Activated T-cell treated with anti-CD3 and anti-CD28 coated beads, Interleukin-2, amount 50 U/mL, for 72 hours (primary cell): Measurements from ENCODE around the gene PSMD14. TPM values are rescaled to one million over a fixed set of nuclear protein-coding genes. Genes with fewer than 3 reads are reported as not detected.

Experiments used
- ATAC-seq, 2 donors: fragments of 150-1000 bp; cut with Tn5 transposase; replicated peaks in 1 of 2; 2 replicates each; pipeline ENCODE4 v1.10.0; 2021; ENCODE audit warnings: moderate library complexity in 2 of 2, mild to moderate bottlenecking in 1 of 2
- DNase-seq, 2 donors: peaks; one replicate each; pipeline ENCODE4 v3.0.0; 2021 to 2022; ENCODE audit warnings: mixed read lengths in 1 of 2
- H3K27ac Mint-ChIP-seq: one replicate; pipeline ENCODE4 v1.8.0; 2022; ENCODE audit warnings: mild to moderate bottlenecking, moderate library complexity, mixed read lengths
- H3K27me3 Mint-ChIP-seq: one replicate; pipeline ENCODE4 v1.8.0; 2022; ENCODE audit warnings: low read depth, mixed read lengths
- H3K36me3 Mint-ChIP-seq, 2 donors: one replicate each; pipeline ENCODE4 v1.8.0; 2022; ENCODE audit warnings: mixed read lengths in 2 of 2, mild to moderate bottlenecking in 1 of 2; ENCODE audit not compliant: insufficient read depth in 2 of 2
- H3K4me1 Mint-ChIP-seq: one replicate; pipeline ENCODE4 v1.8.0; 2022; ENCODE audit warnings: low read depth, mixed read lengths
- H3K4me3 Mint-ChIP-seq, 2 donors: one replicate each; pipeline ENCODE4 v1.8.0; 2022; ENCODE audit warnings: mild to moderate bottlenecking in 2 of 2, mixed read lengths in 2 of 2, moderate library complexity in 2 of 2
- H3K9me3 Mint-ChIP-seq, 2 donors: one replicate each; pipeline ENCODE4 v1.8.0; 2022; ENCODE audit warnings: mixed read lengths in 2 of 2
- total RNA-seq, 2 donors: library from RNA; stranded (reverse); gene quantifications; one replicate each; pipeline ENCODE4 v1.2.3, GENCODE V29; 2022

PSMD14 gene
- total RNA-seq, 2 donors from 2014 or later: 69.8 to 77.5 TPM

DNA sequence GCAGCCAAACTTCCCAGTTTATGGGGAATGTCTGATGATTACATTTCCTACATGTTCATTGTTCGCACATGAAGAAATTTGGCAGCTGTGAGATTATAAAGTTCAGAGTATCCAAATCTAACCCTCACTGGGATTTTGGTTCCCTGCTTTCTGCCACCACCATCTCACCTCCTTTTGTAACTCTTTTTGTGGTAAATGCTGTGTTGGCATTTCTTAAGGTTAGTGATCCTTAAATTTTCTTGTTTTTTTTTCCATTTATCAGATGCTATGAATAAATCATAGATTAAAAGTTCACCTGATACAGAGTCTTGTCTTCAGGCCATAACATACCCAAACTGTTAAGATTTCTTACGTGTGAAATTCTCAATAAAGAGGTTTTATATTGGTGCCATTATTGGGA is 99.4 kb downstream of the PSMD14 start:
- no peak for ATAC-seq
- H3K36me3 Mint-ChIP-seq: no peaks in the 10 kb centered on the region

DNA sequence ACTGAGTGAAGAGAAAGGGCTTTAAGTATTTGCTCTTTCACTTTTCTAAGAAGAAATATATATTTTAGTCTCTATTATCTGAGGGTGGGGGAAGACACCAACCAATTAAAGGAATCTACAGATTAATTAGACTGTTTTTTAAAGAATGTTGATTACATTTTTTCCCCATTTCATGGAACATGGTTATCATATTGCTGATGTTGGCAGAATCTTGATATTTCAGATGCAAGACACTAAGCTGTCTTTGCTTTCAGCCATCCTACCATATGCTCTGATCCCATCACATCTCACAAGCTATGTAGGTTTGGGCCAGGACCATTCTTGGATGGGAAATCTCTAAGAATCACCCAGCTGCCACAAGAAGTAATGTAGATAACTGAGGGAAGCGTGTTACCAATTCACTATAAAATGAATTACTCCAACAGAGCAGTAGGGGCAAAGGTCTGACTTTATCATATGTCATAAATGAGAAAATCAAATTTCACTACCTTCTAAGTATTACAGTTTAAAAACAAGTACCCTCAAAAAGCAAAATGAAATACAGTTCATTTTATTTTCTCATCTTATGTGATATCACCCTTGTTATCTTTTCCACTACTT is 101.2 kb downstream of the PSMD14 start:
- Mint-ChIP-seq H3K4me1 (peaks cover 8% of the 10 kb centered on the region), H3K4me3 (no peak overlapping the region)

More for the DNA sequence above, 99.4 kb downstream of the PSMD14 start:
- Mint-ChIP-seq H3K27ac (no peak overlapping the region), H3K27me3 (no peaks in the 10 kb centered on the region), H3K4me1 (no peaks in the 10 kb centered on the region), H3K4me3 (no peak overlapping the region), H3K9me3 (no peaks in the 10 kb centered on the region)
- no peak for DNase-seq

DNA sequence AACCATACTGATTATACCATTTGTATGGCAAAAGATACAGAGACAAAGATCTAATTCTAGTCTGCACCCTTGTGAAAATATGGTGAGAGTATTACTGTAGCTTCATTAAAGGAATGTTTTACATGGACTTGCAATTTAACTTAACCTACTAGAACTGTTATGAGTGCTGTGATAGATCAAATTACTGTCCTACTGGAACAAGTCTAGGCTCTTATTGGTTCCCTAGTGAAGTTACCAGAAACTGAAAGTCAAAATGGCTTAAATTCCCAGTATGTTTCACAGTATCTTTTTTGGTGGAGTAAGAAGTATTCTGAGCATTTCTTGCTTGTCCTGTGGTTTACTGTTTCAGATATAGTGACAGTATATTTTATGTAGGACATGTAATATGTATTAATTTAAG is 104.1 kb downstream of the PSMD14 start:
- Mint-ChIP-seq H3K27ac (no peak overlapping the region), H3K36me3 (peaks cover 0 to 3% of the 10 kb centered on the region in 2 donors), H3K4me3 (no peak overlapping the region), H3K4me1 (peaks cover 36% of the 10 kb centered on the region), H3K9me3 (no peaks in the 10 kb centered on the region), H3K27me3 (peaks cover 36% of the 10 kb centered on the region)
- ATAC-seq: no peak
- DNase-seq: no peak

More for the DNA sequence above, 101.2 kb downstream of the PSMD14 start:
- H3K36me3 Mint-ChIP-seq: peaks cover 0 to 2% of the 10 kb centered on the region in 2 donors
- H3K27me3 Mint-ChIP-seq: peaks cover 9% of the 10 kb centered on the region
- H3K27ac Mint-ChIP-seq: no peak overlapping the region
- ATAC-seq (no peak), DNase-seq (no peak)
- no peaks in the 10 kb centered on the region for H3K9me3 Mint-ChIP-seq

DNA sequence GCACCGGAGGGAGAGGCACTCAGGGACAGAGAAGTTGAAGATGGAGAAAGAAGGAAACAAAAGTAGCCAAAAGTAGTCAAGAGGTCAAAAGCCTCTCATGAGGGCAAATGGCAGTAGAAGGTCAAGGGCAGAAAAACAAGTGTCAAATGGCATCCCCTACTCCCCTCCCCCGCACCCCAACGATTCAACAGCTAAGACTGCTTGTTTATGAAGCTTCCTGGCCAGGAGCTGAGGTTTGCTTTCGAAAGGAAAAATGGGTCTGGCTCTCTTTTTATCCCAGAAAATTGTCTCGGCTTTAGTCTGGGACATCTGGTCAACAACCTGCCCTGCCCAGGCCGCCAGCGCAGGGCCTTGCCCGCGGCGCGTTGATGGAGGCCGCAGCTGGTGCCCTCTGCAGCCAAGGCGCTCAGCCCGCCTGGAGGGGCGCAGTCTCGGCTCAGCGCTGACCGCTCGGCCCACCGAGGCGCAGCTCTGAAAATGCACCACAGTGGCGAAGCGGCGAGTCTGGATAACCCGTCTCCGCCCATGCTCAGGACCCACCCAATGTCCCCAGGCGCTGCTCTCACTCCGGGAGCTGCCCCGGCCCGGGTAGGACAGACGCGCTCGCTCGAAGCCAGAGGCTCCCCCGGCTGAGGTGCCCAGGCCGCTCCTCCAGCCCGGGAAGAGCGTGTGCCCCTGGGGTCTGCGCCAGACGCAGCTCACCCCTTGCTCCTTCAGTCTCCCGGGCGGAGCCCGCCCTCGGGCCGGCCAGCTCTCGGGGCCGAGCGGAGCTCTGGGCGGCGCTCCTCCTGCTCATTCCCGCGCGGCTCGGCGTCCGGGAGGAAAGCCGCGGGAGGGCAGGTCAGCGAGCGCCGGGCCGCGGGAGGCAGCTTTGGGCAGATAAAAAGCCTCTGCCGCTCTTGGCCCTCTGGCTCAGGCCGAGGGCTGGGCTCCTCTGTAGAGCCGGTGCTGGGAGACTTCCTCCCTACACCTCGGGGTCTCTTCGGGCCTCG is 106.1 kb downstream of the PSMD14 start:
- ATAC-seq (peak; percentile 54 to 60), DNase-seq (peak in 1 of 2 donors; percentile 16)
- H3K27me3 Mint-ChIP-seq: peaks cover 56% of the 10 kb centered on the region
- peak overlapping the region; percentile 40 for H3K27ac Mint-ChIP-seq
- no peaks in the 10 kb centered on the region for H3K9me3 Mint-ChIP-seq
- peak overlapping the region; percentile 83 to 86 for H3K4me3 Mint-ChIP-seq
- H3K4me1 Mint-ChIP-seq: peaks cover 54% of the 10 kb centered on the region
- H3K36me3 Mint-ChIP-seq: peaks cover 0 to 3% of the 10 kb centered on the region in 2 donors

DNA sequence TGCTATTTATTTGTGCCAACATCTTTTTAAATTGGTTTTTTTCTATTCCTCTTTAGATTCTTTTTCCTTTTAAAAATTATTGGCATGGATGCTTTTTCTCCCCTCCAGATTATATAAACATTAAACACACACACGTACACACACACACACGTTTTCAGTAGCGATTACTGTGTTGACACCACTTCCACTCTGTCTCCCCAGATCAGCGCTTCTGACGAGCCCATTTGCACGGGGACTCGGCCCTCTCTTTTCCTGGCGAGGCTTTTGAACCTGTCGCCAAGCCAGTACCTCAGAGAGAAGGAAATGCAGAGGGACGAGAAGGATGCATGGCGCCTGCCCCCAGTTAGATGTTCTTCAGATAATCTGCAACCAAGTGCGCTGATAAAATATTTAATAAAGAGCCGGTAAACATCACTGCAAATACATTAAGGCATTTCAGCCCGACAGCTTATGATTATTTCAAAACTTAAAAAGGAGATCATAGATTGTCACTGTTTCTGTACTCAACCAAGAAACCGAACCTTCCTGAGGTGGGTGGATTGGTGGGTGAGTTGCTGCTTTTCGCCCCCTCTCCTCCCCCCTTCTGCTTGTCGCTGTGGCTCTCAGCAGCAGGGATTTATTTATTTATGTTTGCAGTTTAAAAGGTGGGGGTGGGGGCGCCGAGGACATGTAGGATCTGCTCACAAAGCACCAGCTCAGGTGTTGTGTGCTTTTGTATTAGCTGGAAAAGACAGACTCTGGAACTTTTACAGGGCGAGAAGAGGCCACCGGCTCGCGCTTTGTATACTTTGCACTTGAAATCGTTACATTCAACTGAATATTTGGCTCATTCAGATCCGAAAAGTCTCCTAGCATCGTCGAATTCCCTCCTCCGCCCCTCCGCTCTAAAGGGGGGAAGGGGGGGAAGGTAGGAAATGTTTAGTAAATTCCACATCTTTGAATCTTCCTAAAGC is 107.1 kb downstream of the PSMD14 start:
- peak; percentile 47 to 52 for ATAC-seq
- DNase-seq: peak in 1 of 2 donors; percentile 23
- peaks cover 0 to 3% of the 10 kb centered on the region in 2 donors for H3K36me3 Mint-ChIP-seq
- peaks cover 64% of the 10 kb centered on the region for H3K27me3 Mint-ChIP-seq
- H3K4me3 Mint-ChIP-seq: peak overlapping the region; percentile 83 to 86
- no peak overlapping the region for H3K27ac Mint-ChIP-seq
- peaks cover 60% of the 10 kb centered on the region for H3K4me1 Mint-ChIP-seq
- H3K9me3 Mint-ChIP-seq: no peaks in the 10 kb centered on the region

DNA sequence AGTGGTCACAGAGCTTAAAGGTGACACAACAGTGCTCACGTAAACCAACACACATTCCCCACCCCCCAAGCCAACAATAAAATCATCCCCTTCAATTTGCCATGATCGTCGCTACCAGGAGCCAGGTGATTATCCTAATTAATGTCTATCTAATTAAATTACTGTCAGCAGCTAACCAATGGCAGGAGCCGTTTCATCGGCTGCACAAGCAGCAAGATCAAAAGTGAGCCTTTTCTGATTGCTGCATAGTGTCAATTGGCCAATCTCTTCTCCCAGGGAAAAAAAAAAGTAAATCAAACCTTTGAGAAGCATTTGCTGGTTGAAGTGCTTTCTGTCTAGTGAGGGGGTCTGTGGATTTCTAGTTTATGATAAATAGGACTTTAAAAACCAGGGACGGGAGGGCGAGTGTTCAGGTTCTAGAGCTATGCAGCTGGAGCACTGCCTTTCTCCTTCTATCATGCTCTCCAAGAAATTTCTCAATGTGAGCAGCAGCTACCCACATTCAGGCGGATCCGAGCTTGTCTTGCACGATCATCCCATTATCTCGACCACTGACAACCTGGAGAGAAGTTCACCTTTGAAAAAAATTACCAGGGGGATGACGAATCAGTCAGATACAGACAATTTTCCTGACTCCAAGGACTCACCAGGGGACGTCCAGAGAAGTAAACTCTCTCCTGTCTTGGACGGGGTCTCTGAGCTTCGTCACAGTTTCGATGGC is 107.9 kb downstream of the PSMD14 start, which contains the start of gene TBR1:
TSS of gene TBR1 (plus strand) at position 311 of the 721 bp plus-strand sequence. CDS start at position 425, 114 bp downstream.
- H3K4me1 Mint-ChIP-seq: peaks cover 62% of the 10 kb centered on the region
- ATAC-seq (no peak), DNase-seq (peak in 1 of 2 donors; percentile 9)
- peak within 1 kb of the TSS; percentile 83 to 86 for H3K4me3 Mint-ChIP-seq
- peak within 1 kb of the TSS; percentile 67 for H3K27ac Mint-ChIP-seq
- no peaks in the 10 kb centered on the region for H3K9me3 Mint-ChIP-seq
- H3K36me3 Mint-ChIP-seq: peaks cover 0 to 3% of the 10 kb centered on the region in 2 donors
- H3K27me3 Mint-ChIP-seq: peaks cover 73% of the 10 kb centered on the region

DNA sequence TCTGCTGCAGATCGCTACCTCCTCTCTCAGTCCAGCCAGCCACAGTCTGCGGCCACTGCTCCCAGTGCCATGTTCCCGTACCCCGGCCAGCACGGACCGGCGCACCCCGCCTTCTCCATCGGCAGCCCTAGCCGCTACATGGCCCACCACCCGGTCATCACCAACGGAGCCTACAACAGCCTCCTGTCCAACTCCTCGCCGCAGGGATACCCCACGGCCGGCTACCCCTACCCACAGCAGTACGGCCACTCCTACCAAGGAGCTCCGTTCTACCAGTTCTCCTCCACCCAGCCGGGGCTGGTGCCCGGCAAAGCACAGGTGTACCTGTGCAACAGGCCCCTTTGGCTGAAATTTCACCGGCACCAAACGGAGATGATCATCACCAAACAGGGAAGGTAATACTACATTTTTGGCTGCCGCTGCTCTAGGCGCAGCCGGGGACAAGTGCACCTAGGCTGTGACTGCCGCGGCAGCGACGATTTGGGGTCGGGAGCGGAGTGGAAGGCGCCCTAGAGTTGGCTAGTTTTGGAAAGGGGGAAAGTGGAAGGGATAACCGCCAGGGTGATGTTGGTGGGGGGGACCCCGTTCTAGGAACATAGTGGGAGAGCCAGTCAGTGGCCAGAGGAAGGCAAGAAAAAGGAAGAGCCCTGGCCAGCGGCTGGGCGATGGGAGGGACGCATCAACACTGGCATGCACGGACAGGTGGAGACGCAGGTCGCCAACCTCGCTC is 108.6 kb downstream of the PSMD14 start:
- Mint-ChIP-seq H3K27me3 (peaks cover 80% of the 10 kb centered on the region), H3K36me3 (peaks cover 0 to 3% of the 10 kb centered on the region in 2 donors), H3K9me3 (no peaks in the 10 kb centered on the region), H3K27ac (no peak overlapping the region), H3K4me3 (peak overlapping the region; percentile 83 to 86), H3K4me1 (peaks cover 62% of the 10 kb centered on the region)
- DNase-seq (peak in 1 of 2 donors; percentile 19), ATAC-seq (peak; percentile 13 to 33)

DNA sequence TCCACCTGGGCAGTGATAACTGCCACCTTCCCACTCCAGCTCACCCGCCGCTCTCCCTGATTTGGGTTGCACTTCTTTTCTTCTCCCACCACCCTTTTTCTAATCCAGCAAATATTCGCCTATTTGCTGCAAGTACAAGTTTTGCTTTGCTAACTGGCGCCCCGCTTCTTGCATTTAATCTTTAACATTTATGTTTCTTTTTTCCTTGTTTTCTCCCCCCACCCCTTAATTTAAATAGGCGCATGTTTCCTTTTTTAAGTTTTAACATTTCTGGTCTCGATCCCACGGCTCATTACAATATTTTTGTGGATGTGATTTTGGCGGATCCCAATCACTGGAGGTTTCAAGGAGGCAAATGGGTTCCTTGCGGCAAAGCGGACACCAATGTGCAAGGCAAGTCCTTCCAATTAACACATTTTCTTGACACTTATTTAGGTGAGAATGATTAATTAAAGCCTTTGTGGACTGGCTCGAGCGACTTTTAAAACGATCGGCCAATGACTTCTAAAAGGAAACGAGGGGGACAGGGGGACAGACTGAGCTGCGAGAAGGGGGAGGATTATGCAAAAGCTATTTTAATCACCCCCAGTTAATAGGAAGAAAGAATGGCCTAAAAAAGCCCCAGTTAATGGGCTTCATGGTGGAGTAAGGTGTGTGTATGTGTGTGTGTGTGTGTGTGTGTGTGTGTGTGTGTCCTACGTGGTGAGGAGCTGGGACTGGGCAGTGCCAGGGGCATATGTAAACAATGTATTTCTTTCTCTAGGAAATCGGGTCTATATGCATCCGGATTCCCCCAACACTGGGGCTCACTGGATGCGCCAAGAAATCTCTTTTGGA is 109.4 kb downstream of the PSMD14 start:
- Mint-ChIP-seq H3K4me1 (peaks cover 62% of the 10 kb centered on the region), H3K36me3 (peaks cover 0 to 3% of the 10 kb centered on the region in 2 donors), H3K9me3 (no peaks in the 10 kb centered on the region), H3K27me3 (peaks cover 88% of the 10 kb centered on the region), H3K4me3 (peak overlapping the region; percentile 83 to 86), H3K27ac (no peak overlapping the region)
- ATAC-seq (no peak), DNase-seq (no peak)

DNA sequence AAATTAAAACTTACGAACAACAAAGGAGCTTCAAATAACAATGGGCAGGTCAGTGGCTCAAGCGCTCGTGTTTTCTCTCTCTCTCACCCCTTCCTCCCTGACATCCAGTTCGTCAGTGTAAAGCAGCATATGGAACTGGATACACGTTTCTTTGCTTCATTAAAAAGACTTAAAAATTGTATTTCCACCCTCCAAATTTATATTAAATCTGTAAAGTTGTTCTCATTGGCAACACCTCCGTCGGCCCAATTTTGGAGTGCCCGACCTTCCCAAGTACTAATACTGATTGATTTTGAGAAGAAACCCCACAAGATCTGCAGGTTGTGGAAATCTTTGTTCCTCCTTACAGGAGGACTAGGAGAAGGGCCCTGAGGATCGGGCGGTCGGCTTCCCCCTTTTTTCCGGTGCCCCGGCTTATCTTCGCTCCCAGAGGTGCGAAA is 110.1 kb downstream of the PSMD14 start:
- Mint-ChIP-seq H3K4me3 (peak overlapping the region; percentile 83 to 84), H3K36me3 (peaks cover 0 to 3% of the 10 kb centered on the region in 2 donors), H3K9me3 (no peaks in the 10 kb centered on the region), H3K4me1 (peaks cover 62% of the 10 kb centered on the region), H3K27me3 (peaks cover 94% of the 10 kb centered on the region), H3K27ac (no peak overlapping the region)
- no peak for ATAC-seq
- peak in 1 of 2 donors; percentile 3 for DNase-seq

DNA sequence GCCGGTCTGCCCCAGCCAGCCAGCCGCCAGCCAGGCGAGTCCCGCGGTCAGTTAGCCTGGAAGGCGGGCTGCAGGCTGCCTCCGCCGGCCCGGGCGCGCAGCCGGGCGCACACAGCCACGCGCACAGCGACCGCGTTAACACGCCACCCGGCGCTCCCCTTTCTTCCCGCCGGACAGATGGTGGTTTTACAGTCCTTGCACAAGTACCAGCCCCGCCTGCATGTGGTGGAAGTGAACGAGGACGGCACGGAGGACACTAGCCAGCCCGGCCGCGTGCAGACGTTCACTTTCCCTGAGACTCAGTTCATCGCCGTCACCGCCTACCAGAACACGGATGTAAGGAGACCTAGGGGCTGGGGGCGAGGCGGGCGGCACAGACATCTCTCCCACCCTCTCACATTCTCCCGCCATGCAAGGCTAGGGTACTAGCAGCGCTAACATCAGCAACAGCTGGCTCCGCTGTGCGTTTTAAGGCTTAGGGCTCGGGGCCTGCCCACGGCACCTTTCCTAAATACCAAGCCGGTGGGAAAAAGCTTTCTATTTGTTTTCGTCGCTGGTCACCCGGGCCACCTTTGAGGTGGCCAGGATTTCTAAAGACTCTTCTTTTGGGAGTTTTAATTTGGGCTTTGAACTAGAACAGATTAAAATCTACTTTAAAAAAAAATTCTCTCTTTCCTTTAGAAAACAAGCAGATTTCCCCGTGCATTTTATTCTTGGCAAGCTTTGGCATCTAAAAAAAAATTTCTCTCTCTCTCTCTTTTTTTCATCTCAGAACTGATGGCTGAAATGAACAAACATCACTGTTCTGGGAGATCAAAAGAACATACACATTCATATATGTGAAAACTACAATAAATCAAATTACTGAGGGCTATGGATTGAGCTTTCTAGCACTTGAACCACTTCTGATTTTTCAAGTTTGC is 110.8 kb downstream of the PSMD14 start:
- H3K4me1 Mint-ChIP-seq: peaks cover 59% of the 10 kb centered on the region
- no peak overlapping the region for H3K27ac Mint-ChIP-seq
- peak in 1 of 2 donors; percentile 13 for DNase-seq
- peak overlapping the region; percentile 83 to 84 for H3K4me3 Mint-ChIP-seq
- peaks cover 89% of the 10 kb centered on the region for H3K27me3 Mint-ChIP-seq
- ATAC-seq: no peak
- H3K36me3 Mint-ChIP-seq: peaks cover 0 to 2% of the 10 kb centered on the region in 2 donors
- no peaks in the 10 kb centered on the region for H3K9me3 Mint-ChIP-seq
